ENCODE data around the gene BICD1.

DNA sequence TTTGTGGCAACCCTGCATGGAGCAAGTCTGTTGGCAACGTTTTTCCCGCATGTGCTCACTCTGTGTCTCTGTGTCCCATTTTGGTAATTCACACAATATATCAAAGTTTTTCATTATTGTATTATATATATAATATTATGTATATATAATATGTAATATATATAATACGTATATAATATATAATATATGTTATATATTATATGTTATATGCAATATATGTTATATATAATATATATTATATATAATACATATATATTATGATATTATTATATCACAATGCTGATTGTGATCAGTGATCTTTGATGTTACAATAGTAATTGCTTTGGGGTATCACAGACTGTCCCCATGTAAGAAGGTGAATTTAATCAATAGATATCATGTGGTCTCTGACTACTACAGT lies 84.8 kb downstream of the BICD1 start:
- TF ChIP-seq POLR2A (IDR thresholded peaks at IDR 0.05; ENCODE audit: low read depth, low read length) (no peak), POLR2AphosphoS5 (IDR thresholded peaks at IDR 0.05; ENCODE audit: low read depth, low read length) (no peak)

Measured in GM12892 (cell line).